ENCODE measurements around the gene CCDC172.
"Not testable (repeated sequence)": the region's sequence is repeated elsewhere in the genome, so short reads cannot be mapped to it uniquely, and the experiment has no call there.

CCDC172 gene

DNA sequence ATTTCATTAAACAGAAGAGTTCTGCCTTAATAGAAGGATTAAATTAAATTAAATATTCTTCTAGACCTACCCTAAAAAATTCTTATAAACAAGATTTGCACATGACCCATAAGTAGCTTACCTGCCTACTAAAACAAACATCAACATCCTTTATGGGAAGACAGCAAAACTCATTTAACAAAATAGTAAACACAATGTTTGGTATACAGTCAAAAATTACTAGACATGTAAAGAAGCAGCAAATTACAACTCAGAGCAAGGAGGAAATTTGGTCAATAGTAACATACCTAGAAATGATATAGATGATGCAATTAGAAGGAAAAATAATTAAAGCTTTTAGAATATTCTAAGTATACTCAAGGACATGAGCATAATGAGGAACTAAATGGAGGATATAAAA, 27.9 kb downstream of the CCDC172 start:
- DNase-seq = no peak

- DNase-seq = no peak
Measured at GRCh38 chr10:116353817-116354216, 29.6 kb downstream of the CCDC172 start.

DNA sequence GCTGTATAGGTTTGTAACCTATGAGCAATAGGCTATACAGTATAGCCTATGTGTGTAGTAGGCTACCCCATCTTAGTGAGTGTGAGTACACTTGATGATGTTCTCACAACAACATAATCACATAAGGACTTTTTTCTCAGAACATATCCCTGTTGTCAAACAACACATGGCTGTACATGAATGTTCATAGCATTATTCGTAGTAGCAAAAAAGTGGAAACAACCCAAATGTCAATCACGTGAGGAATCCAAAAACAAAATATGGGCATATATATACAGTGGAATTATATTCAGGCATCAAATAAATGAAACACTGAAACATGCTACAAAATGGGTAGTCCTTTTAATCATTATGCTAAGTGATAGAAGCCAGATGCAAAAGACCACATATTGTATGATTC, 31.1 kb downstream of the CCDC172 start:
- DNase-seq = no peak

DNA sequence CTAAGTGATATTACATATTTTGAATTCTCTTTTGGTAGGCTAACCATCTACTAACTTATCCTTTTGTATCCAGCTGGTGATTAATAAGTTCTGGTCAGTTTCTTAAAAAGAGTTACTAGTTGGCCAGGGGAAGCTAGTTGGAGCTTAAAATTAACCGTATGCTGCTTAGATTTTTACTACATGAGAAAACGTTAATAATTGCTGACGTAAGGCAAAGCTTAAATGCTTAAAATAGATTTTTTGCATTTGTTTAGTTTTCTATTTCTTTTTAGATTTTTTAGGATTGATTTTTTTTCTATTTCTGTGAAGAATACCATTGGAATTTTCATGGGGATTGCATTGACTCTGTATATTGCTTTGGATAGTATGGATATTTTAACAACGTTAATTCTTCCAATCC, 32.6 kb downstream of the CCDC172 start:
- DNase-seq = no peak

DNA sequence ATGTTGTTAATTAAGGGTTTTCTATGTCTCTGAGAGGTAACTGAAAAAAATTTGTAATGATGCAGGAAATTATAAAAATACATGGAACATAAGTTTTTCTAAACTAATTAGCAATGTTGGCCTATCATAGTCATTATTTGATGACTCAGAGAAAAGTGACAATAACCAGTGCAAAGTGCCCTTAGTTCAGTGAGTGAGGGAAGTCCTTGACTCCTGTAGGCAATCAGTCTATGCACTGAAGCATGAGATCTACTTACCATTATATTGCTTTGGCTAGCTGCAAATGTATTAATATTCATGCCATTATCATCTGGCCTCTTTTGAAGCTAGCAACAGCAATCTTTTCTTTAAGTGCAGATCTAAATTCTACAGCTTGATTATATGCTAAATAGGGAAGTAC, 40.6 kb downstream of the CCDC172 start:
- no peak for DNase-seq

GRCh38 chr10:116371737-116372136, 47.5 kb downstream of the CCDC172 start:
- no peak for DNase-seq

GRCh38 chr10:116382290-116382689, 58.0 kb downstream of the CCDC172 start:
- DNase-seq = no peak

DNA sequence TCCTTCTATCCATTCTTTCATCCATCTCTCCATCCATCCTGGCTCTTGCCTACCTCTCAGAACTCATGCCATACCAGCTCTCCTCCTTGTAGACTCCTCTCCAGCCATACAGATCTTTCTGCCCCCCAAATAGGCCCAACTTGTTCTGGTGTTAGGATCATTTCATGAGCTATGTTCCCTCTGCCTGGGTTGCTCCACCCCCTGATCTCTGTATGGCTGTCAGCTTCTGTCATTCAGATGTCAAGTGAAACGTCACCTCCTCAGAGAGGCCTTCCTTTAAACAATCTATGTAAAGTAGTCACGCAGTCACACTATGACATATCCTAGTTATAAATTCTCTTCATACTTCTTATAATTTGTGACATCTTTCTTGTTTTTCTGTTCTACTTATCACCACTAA, 61.1 kb downstream of the CCDC172 start:
- no peak for DNase-seq

DNA sequence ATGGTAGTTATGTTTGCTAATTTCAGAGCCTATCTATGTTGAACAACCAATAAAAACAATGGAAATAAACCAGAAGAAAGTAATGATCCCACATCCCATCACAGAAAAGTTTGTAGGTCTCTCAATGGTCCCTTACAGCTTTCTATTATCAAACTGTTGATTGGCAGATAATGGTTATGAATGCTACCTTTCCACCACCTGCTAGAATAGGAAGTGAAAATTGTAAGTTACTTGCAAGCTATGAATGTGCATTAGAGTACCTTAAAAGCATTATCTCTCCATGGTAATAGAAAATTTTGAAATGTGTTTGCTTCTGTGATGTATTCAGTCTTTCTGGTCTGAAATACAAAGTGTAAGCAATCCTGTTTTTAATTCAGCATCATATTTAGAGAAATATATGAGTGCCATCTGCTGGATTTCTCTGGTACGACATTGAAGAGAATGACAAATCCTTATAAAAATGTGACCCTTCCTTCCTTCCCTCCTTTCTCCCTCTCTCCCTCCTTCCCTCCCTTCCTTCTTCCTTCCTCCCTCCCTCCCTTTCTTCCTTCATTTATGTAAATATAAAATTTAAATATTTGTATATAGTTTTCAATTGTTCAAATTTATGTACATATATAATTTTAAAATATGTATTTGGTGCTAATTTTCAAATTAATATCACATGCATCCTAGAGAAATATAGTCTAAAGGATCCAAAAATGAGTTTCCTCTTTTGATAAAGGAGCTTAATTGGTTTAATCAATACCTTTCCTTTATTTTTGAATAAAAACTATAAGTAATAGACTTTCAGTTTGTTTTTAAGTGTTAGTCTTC, 62.0 kb downstream of the CCDC172 start:
- no peak for DNase-seq

- not testable (repeated sequence) for DNase-seq
Measured at GRCh38 chr10:116393246-116393831, 69.1 kb downstream of the CCDC172 start.

- no peak for DNase-seq
Measured at GRCh38 chr10:116395223-116395985, 71.2 kb downstream of the CCDC172 start.

DNA sequence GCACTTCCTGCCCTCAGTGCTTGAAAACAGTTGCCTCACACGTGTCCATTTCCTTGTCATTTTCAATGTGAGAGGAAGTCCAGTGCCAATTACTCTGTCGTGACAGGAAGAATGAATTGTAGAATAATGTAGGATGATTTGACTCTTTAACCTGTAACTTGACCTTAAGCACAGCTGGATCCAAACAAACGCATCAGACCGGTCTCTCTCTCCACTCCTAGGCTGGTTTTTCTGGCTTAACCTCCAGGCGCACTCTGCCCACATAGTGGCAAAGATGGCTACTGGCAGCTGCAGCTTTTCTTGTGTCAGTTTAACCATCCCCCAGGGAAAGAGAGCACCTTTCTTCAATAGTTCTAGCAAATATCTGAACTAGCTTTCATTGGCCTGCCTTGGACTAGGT, 74.0 kb downstream of the CCDC172 start:
- DNase-seq = no peak

DNA sequence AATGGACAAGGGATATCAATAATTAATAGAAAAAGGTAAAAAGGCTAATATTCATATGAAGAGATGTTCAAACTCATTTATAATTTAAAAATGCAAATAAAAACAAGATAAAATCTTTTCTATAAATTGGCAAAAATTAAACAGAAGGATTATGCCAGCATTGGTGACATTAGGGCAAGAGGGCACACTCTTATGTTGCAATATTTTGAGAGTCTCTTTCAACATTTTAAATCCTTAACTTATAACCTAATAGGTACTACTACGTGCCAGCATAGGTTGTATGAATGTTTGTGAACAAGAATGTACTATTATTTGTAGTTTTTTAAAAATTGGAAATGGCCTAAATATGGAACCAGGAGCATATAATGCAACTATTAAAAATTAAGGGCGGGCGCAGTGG, 78.6 kb downstream of the CCDC172 start:
- no peak for DNase-seq

DNA sequence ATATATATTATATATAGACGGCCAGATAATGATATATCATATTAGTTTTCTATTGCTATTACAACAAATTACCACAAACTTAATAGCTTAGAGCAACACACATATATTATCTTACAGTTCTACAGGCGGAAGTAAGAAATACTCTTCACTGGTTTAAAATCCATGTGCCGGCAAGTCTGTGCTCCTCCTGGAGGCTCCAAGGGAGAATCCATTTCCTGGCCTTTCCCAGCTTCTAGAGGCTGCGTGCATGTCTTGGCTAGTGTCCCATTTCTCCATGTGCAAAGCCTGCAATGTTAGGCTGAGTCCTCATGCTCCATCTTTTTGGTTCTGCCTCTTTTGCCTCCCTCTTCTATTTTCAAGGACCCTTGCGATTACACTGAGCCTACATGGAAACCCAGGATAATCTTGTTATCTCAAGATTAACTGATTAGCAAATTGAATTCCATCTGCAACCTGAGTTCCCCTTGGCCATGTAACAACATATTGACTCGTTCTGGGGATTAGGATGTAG, 79.5 kb downstream of the CCDC172 start:
- no peak for DNase-seq

GRCh38 chr10:116408719-116409118, 84.5 kb downstream of the CCDC172 start:
- DNase-seq = no peak

GRCh38 chr10:116410351-116410750, 86.1 kb downstream of the CCDC172 start:
- no peak for DNase-seq

DNA sequence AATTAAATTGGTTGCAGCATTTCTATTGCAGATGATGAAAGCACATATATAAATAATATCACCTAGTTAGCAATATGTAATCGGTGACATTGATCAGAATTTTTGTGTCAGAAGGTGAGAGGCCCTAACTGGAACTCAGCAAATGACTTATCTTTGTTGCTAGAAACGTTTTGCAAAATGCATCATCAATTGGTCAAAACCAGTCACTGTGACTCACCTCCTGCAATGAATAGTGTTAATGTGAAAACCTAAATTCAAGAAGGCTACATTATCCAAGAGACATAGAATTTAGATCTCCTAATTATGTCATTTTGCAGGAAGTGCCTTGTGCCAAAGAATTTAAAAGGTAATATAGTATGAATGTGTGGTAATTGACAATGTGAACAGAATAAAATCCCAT, 93.6 kb downstream of the CCDC172 start:
- DNase-seq = no peak

DNA sequence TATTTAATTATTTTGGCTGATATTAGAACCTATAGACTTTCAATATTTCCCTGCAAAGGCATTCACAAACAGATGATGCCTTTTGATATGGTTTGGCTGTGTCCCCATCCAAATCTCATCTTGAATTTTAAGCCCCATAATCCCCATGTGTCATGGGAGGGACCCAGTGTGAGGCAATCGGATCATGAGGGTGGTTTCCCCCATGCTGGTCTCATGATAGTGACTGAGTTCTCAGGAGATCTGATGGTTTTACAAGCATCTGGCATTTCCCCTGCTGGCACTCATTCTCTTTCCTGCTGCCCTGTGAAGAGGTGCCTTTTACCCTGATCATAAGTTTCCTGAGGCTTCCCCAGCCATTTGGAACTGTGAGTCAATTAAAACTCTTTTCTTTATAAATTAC, 94.1 kb downstream of the CCDC172 start:
- no peak for DNase-seq

DNA sequence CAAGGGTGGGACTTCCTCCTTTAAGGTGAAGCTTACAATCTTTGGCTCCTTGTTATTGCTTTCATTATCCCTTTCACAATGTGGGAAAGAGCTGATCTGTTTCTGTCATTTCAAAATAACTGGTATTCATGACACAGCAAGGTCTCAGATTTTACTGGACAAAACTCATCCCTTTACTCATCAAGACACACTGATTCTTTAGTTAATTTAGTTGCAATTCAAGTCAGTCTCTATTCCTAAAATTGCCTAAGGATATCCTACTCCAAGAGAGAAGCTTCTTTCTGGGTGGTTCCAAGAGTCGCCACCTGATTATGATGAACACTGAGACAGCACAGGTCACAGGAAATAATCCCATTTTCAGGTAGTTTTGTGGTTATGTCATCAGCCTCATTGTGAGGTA, 97.6 kb downstream of the CCDC172 start:
- no peak for DNase-seq

GRCh38 chr10:116427671-116428070, 103.4 kb downstream of the CCDC172 start, which contains the start of gene PNLIPRP3:
Gene PNLIPRP3 (plus strand): TSS chr10:116427847. CDS start chr10:116428013, 166 bp downstream.
- DNase-seq = no peak

- DNase-seq = no peak
Measured at GRCh38 chr10:116429288-116429977, 105.2 kb downstream of the CCDC172 start.
